Epithelial cell of proximal tubule (primary cell): Measurements from ENCODE around the gene FAM229B. TPM values are rescaled to one million over a fixed set of nuclear protein-coding genes. Genes with fewer than 3 reads are reported as not detected.

ENCODE experiments used
- DNase-seq: peaks from one replicate; pipeline ENCODE4 v3.0.0-alpha.2; 2011; ENCODE audit warnings: low read depth
- H3K4me3 ChIP-seq: 2 replicates; pipeline ENCODE4 v1.5.1; 2011; ENCODE audit warnings: low read depth, mild to moderate bottlenecking, low read length
- CTCF ChIP-seq: conservative IDR thresholded peaks from 2 replicates; pipeline ENCODE4 v1.5.1; 2012; ENCODE audit warnings: low read depth, mild to moderate bottlenecking, low read length
- total RNA-seq: library from RNA; depleted of rRNA; stranded (reverse); fragments of >200 nt; gene quantifications from 2 replicates; pipeline ENCODE4 v1.2.3, GENCODE V29; 2015

FAM229B gene
- total RNA-seq, 1 donor from 2014 or later: 11.6 TPM

- no peak for TF ChIP-seq CTCF
- DNase-seq: no peak
- H3K4me3 ChIP-seq: no peak overlapping the region
Observed at GRCh38 chr6:112139052-112139451, 51.7 kb downstream of the FAM229B start.

DNA sequence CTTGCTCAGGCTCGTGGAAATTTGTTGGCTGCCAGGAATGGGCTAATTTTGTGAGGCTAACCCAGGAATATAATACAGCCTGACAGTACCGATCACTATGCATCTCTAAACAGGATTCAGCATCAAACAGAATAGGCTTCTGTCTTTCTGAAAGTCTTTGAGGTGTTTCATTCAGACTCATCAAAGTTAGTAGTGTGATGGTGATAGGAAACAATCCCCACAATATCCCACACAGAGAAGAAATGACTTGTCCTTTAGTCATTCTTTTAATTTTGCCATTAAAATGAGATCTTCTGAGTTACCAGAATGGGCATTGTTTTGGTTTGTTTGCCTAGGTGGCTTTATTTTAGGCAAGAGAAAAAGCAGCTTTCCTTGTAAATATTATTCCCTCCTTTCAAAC is 54.3 kb downstream of the FAM229B start:
- no peak overlapping the region for H3K4me3 ChIP-seq
- no peak for TF ChIP-seq CTCF
- no peak for DNase-seq

DNA sequence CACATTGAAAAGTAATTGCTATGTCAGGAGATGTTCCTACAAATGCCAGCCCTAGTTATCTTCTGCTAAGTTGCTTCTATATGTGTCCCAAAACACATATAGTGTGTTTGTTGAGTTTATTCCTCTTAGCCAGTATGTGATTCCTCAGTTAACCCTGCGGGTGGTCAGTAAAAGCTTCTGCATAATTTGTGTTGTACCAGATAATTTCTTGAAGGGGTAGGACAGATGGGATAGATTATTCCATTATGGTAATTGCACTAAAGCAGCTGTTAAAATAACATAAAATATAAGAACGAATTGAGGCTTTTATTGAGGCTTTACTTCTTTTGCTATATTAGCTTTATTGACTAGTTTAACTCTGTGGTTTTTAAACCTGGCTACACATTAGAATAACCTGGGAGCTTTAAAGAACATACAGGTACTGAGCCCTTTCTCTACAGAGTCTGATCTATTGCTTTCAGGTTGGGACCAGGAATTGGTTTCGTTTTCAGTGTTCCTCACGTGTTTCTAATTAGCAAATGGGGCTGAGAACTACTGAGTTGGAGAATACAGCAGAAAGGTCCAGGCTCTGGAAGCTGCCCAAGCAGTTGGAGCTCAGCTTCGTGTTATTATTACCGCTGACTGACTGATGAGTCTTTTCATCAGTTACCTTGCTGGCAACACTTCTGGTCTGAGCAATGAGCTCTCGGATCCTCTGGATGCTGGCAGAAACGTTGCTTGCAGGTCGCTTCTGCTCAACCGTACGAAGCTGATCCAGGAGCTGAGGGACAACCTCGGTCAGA is 56.9 kb downstream of the FAM229B start:
- no peak overlapping the region for H3K4me3 ChIP-seq
- TF ChIP-seq CTCF: no peak
- no peak for DNase-seq

DNA sequence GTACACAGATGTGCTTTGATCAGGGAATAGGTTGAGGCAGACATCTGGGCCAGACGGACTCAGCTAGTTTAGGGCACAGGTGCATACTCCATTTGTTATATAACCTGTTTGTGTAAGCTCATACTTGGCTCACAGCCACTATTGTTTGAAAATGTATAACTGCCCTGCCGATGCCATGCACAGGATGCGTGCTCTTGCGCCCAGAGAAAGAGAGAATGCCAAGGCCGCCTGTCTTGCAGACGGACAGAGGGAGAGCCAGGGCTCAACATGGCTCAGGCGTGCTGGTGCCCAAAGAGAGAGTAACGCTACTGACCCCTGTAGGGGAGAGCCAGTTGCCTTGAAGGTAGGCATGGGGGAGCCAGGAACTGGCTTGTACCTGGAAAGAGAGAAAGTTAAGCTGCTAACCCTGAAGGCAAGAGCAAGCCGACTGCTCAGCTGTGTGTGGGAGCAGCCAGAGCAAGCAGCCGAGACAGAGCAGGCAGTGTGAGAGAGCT is 57.7 kb downstream of the FAM229B start:
- no peak for TF ChIP-seq CTCF
- no peak for DNase-seq
- no peak overlapping the region for H3K4me3 ChIP-seq

DNA sequence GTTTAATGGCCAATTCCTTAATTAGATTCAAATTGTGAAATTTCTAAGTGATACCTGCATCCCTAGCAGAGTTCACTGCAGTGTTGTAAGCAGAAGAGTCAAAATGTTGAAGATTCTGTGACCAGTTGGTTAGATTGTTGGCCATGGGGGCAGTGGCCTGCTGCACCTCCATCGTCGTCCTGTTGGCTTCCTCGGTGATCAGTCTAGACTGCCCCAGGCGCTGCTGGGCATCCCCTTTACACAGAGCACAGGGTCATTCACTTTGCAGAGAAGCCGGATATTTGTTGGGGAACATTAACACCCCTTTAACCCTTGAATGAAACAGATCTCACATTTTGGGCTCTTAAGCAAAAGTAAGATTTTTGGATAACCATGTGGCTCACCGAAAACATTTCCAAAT is 60.7 kb downstream of the FAM229B start:
- no peak for TF ChIP-seq CTCF
- H3K4me3 ChIP-seq: no peak overlapping the region
- DNase-seq: no peak

GRCh38 chr6:112149236-112149635 is 61.8 kb downstream of the FAM229B start:
- TF ChIP-seq CTCF: no peak
- no peak overlapping the region for H3K4me3 ChIP-seq
- no peak for DNase-seq
